ENCODE measurements around the gene ATOH8. TPM values are rescaled to one million over a fixed set of nuclear protein-coding genes. Genes with fewer than 3 reads are reported as not detected.

Gene ATOH8
- total and polyA plus RNA-seq, 4 donors: 51.5 to 78.8 (median 62.6) TPM

DNA sequence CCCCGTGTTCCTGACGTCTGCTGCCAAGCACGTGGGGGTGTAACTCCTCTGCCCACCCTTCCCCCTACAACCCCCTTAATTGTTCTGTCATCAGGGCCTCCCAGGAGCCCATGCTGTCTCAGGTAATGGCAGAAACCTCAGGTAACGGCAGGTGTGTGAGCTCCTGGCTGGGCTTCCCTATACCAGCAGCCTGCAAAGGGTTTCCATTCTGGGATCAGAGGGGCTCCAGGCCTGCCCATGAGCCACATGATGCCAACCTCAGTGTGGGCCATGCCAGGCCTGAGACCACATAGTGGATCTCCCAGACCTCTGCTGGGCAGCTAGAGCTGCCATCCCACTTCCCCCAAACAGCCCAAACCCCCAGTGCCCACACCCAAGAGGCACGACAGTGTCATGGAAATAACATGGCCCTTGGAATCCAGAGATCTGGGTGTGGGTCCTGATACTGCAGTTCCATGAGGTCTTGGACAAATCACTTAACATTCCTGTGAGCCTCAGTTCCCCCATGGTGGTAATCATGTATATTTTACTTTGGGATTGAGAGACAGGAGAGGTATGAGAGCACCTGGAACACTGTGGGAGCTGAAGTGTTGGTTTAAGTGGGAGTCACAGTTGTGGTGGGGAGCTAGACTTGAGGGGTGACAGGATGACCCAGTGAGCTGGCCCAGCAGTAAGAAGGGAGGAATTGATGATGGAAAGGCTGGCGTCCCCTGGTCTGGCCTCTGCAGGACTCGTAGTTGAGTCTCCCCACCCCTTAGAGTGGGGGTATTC is 59.6 kb downstream of the ATOH8 start:
- Histone ChIP-seq H3K9me3 (ENCODE audit: control insufficient read depth, low read length) (no peaks in the 10 kb centered on the region), H3K27me3 (ENCODE audit: control insufficient read depth in 1 of 2, insufficient read depth in 2 of 2, low read length in 1 of 2) (no peaks in the 10 kb centered on the region), H3K4me3 (ENCODE audit: low read length in 2 of 2) (no peak overlapping the region), H3K36me3 (ENCODE audit: control insufficient read depth in 1 of 2, insufficient read depth in 2 of 2, low read length in 1 of 2) (no peaks in the 10 kb centered on the region), H3K27ac (ENCODE audit: low read depth in 1 of 2, low read length in 2 of 2) (no peak overlapping the region), H3K4me1 (ENCODE audit: control insufficient read depth in 1 of 2, insufficient read depth in 2 of 2, low read length in 2 of 2) (peaks cover 0 to 3% of the 10 kb centered on the region in 2 donors)
- DNase-seq (no peak), ATAC-seq (ENCODE audit: low FRiP score) (no peak)
- intact Hi-C loops (cut with DNase I): loop anchor here (5.0 kb wide), 2 partner anchors 61 to 176 kb away; partner anchors contain the start of gene ATOH8 (in 1 of the 2)
- 92% methylated on average over 7 of the region's 7 CpGs for WGBS, 2 donors

DNA sequence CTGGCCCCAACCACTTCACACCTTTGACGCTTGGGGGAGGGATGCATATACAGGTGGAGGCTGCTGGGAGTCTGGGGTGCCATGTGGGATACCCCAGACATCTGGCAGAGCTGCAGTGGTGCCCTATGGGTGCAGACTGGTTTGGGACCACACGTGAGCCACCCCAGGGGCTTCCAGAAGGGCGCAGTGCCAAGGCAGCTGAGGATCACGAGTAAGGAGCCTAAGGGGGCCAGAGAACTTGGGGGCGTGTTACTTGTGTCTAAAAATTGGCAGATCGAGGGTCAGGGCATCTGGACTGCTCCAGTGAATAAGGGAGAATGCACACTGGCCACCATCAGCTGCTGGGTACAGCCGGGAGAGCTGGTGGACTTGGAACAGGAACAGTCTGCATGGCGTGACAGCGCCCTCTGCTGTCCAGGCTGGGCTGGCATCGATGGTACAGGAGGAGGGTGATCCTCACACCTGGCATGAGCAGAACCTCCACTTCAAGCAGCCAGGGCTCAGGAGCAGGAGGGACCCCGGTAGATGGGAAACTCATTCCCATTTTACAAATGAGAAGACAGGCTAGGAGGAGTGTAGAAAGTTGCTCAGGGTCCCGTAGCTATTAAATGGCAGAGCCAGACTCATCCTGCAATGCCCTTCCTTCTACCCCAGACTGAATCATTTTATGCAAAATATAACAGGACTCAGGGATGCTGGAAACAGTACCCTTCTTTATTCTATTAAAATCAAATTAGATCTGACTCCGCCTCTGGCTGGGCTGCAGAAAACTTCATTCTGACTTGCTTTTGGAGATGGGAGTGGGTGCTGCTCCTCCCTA is 60.4 kb downstream of the ATOH8 start:
- H3K27me3 ChIP-seq (ENCODE audit: control insufficient read depth in 1 of 2, insufficient read depth in 2 of 2, low read length in 1 of 2): no peaks in the 10 kb centered on the region
- WGBS, 2 donors: 23% methylated on average over 12 to 13 of the region's 13 CpGs
- no peak overlapping the region for H3K4me3 ChIP-seq (ENCODE audit: low read length in 2 of 2)
- DNase-seq (peak; percentile 94 to 98), ATAC-seq (ENCODE audit: low FRiP score) (peak; percentile 94)
- H3K27ac ChIP-seq (ENCODE audit: low read depth in 1 of 2, low read length in 2 of 2): no peak overlapping the region
- intact Hi-C loops (cut with DNase I): loop anchor here (1.0 to 5.0 kb wide), 5 partner anchors 62 to 177 kb away; partner anchors contain the start of gene ATOH8 (in 1 of the 2)
- H3K9me3 ChIP-seq (ENCODE audit: control insufficient read depth, low read length): no peaks in the 10 kb centered on the region
- H3K36me3 ChIP-seq (ENCODE audit: control insufficient read depth in 1 of 2, insufficient read depth in 2 of 2, low read length in 1 of 2): no peaks in the 10 kb centered on the region
- H3K4me1 ChIP-seq (ENCODE audit: control insufficient read depth in 1 of 2, insufficient read depth in 2 of 2, low read length in 2 of 2): peaks cover 0 to 3% of the 10 kb centered on the region in 2 donors

DNA sequence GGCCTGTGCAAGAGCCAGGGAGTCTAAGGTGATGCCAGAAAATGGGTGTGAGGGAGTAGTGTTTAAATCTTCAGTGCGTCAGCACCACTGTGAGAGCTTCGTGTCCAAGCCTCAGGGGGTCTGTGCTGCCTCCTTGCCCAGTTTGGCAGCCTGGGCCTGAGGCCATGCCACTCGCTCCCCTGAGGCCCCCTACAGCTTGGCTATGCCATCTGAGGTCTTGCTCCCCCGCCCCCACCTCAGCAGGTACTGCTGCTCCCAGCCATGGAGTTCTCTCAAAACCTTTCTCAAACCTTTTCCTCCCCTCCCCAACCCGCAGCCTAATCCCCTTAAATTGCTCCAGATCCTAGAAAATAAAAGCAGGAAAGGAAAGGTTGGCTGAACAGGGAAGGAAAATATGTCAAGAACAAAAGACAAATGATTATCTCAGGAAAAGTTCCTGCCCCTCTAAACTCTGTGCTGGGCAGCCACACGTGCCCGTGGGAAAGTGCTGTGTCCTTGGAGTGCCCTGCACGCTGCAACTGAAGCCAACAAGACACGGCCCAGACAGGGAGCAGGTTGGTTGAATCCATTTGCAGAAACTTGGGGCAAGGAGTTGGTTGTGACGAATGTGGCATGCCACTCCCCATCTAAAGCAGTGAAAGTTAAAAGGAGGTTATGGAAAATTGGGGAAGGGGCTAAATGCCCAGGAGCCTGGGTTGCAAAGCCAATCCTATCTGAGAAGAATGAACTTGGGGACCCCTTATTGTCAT is 61.2 kb downstream of the ATOH8 start:
- H3K4me3 ChIP-seq (ENCODE audit: low read length in 2 of 2): no peak overlapping the region
- no peaks in the 10 kb centered on the region for H3K9me3 ChIP-seq (ENCODE audit: control insufficient read depth, low read length)
- ATAC-seq (ENCODE audit: low FRiP score) (no peak), DNase-seq (no peak)
- no peaks in the 10 kb centered on the region for H3K36me3 ChIP-seq (ENCODE audit: control insufficient read depth in 1 of 2, insufficient read depth in 2 of 2, low read length in 1 of 2)
- H3K27ac ChIP-seq (ENCODE audit: low read depth in 1 of 2, low read length in 2 of 2): no peak overlapping the region
- intact Hi-C loops (cut with DNase I): loop anchor here (1.0 to 5.0 kb wide), 5 partner anchors 63 to 178 kb away; partner anchors contain the start of gene ATOH8 (in 1 of the 2)
- 24 to 28% methylated on average over 10 of the region's 10 CpGs for WGBS, 2 donors
- no peaks in the 10 kb centered on the region for H3K27me3 ChIP-seq (ENCODE audit: control insufficient read depth in 1 of 2, insufficient read depth in 2 of 2, low read length in 1 of 2)
- peaks cover 0 to 3% of the 10 kb centered on the region in 2 donors for H3K4me1 ChIP-seq (ENCODE audit: control insufficient read depth in 1 of 2, insufficient read depth in 2 of 2, low read length in 2 of 2)

DNA sequence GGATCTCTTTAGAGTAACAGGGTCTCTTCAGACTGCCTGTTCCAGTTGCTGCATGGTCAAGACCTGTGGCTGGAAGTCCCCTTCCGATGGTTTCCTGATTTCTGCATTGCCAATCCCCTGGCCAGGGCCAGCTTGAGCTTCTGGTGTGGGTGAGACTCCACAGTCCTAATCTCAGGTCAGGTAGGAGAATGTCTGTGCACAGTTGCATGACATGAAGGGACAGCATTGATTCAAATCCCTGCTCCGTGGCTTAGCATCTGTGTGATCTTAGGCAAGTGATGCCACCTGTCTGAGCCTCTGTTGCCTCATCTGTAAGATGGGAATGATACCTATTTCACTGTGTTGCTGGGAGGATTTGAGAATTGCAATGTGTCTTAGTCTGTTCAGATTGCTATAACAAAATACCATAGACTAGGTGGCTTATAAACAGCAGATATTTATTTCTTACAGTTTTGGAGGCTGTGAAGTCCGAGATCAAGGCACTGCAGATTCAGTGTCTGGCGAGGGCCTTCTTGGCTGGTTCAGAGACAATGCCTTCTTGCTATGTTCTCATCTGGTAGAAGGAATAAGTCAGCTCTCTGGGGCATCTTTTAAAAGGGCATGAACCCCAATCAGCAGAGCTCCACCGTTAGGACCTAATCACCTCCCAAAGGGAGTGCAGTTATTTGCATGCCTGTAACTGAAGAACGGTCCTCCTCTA is 66.2 kb downstream of the ATOH8 start:
- H3K36me3 ChIP-seq (ENCODE audit: control insufficient read depth in 1 of 2, insufficient read depth in 2 of 2, low read length in 1 of 2): no peaks in the 10 kb centered on the region
- no peaks in the 10 kb centered on the region for H3K4me1 ChIP-seq (ENCODE audit: control insufficient read depth in 1 of 2, insufficient read depth in 2 of 2, low read length in 2 of 2)
- no peaks in the 10 kb centered on the region for H3K27me3 ChIP-seq (ENCODE audit: control insufficient read depth in 1 of 2, insufficient read depth in 2 of 2, low read length in 1 of 2)
- H3K9me3 ChIP-seq (ENCODE audit: control insufficient read depth, low read length): no peaks in the 10 kb centered on the region
- no peak overlapping the region for H3K27ac ChIP-seq (ENCODE audit: low read depth in 1 of 2, low read length in 2 of 2)
- no peak for DNase-seq
- H3K4me3 ChIP-seq (ENCODE audit: low read length in 2 of 2): no peak overlapping the region
- intact Hi-C loops (cut with DNase I): no loop called here
- no peak for ATAC-seq (ENCODE audit: low FRiP score)
- WGBS, 2 donors: 76 to 79% methylated on average over 6 of the region's 6 CpGs

DNA sequence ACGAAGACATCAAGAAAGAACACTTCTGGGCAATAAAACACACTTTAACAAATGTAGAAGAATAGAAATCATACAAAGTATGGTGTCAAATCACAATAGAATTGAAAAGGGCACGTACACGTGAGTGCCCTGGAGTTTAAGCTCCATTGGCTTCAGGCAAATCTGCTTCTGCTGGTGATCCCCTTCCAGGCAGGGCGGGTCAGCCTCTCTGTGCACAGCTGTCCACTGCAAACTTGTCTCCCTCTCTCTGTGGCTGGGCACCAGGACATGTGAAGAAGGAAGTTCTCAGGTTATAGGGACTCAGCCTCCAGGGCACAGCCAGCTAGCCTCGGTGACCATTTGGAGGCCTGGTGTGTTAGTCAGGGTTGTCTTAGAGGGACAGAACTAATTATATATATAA is 69.0 kb downstream of the ATOH8 start:
- ATAC-seq (ENCODE audit: low FRiP score): no peak
- 86 to 93% methylated on average over 5 of the region's 5 CpGs for WGBS, 2 donors
- no peak for DNase-seq
- intact Hi-C loops (cut with DNase I): no loop called here
- H3K4me1 ChIP-seq (ENCODE audit: control insufficient read depth in 1 of 2, insufficient read depth in 2 of 2, low read length in 2 of 2): no peaks in the 10 kb centered on the region
- no peaks in the 10 kb centered on the region for H3K27me3 ChIP-seq (ENCODE audit: control insufficient read depth in 1 of 2, insufficient read depth in 2 of 2, low read length in 1 of 2)
- H3K4me3 ChIP-seq (ENCODE audit: low read length in 2 of 2): no peak overlapping the region
- no peaks in the 10 kb centered on the region for H3K9me3 ChIP-seq (ENCODE audit: control insufficient read depth, low read length)
- no peaks in the 10 kb centered on the region for H3K36me3 ChIP-seq (ENCODE audit: control insufficient read depth in 1 of 2, insufficient read depth in 2 of 2, low read length in 1 of 2)
- H3K27ac ChIP-seq (ENCODE audit: low read depth in 1 of 2, low read length in 2 of 2): no peak overlapping the region

DNA sequence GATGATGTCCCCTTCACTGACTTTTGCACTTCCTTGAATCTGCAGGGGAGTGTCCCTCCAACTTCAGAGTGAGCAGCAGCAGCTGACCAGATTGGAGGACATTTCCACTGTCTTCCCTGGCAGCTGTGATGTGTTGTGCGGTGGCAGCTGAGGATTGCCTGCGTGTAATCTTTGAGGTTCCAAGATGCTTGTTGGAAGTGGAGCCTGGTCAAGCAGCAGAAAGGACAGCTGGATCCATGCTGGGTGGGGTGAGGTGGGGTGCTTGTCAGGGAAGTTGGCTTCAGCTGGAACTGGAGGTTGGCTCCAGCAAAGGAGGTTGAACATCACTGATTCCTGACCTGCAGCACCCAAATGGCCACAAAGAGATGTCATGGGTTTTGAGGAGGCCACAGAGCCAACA is 70.2 kb downstream of the ATOH8 start:
- WGBS, 2 donors: 50 to 74% methylated on average over 2 of the region's 2 CpGs
- no peak overlapping the region for H3K4me3 ChIP-seq (ENCODE audit: low read length in 2 of 2)
- intact Hi-C loops (cut with DNase I): no loop called here
- H3K9me3 ChIP-seq (ENCODE audit: control insufficient read depth, low read length): no peaks in the 10 kb centered on the region
- H3K27ac ChIP-seq (ENCODE audit: low read depth in 1 of 2, low read length in 2 of 2): no peak overlapping the region
- H3K4me1 ChIP-seq (ENCODE audit: control insufficient read depth in 1 of 2, insufficient read depth in 2 of 2, low read length in 2 of 2): no peaks in the 10 kb centered on the region
- H3K27me3 ChIP-seq (ENCODE audit: control insufficient read depth in 1 of 2, insufficient read depth in 2 of 2, low read length in 1 of 2): no peaks in the 10 kb centered on the region
- no peaks in the 10 kb centered on the region for H3K36me3 ChIP-seq (ENCODE audit: control insufficient read depth in 1 of 2, insufficient read depth in 2 of 2, low read length in 1 of 2)
- DNase-seq: no peak
- no peak for ATAC-seq (ENCODE audit: low FRiP score)

DNA sequence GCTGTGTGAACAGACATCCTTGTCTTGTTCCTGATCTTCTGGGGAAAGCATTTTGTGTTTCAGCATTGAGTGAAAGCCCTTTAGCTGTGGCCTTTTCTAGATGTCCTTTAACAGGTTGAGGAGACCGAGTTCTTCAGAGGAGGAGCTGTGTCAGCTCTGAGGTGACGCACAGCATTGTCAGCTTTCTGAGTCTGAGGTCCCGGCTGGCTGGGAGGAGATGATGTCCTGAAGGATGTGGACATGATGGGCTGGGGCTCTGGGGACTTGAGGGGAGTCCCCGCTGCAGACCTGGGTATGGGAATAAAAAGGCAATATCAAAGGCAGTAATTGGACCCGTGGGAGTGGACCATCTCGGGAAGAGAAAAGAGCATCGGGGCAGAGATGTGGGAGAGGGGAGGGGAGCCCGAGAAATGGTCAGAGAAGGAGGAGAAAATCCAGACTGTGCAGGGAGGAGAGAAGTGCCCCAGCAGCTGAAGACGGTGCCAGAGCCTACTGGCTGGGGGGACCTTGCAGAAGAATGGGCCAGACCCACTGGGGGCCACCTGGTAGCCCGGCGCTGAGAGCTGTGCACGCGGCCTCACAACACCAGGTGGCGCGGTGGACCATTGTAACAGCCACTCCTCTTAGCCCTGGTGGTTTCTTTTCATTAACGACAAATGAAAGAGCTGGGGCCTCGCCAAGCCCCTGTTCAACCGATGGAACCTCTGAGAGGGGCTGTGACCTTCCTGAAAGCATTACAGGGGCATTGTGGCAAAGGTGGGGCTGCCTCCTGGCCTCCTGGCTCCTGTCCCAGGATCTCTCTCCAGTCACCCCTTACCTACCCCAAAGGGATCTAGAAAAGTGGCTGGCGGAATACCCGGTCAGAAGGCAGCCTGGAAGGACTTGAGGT is 73.4 kb downstream of the ATOH8 start:
- H3K27ac ChIP-seq (ENCODE audit: low read depth in 1 of 2, low read length in 2 of 2): no peak overlapping the region
- H3K27me3 ChIP-seq (ENCODE audit: control insufficient read depth in 1 of 2, insufficient read depth in 2 of 2, low read length in 1 of 2): no peaks in the 10 kb centered on the region
- no peaks in the 10 kb centered on the region for H3K4me1 ChIP-seq (ENCODE audit: control insufficient read depth in 1 of 2, insufficient read depth in 2 of 2, low read length in 2 of 2)
- ATAC-seq (ENCODE audit: low FRiP score): peak; percentile 94
- no peaks in the 10 kb centered on the region for H3K9me3 ChIP-seq (ENCODE audit: control insufficient read depth, low read length)
- no peaks in the 10 kb centered on the region for H3K36me3 ChIP-seq (ENCODE audit: control insufficient read depth in 1 of 2, insufficient read depth in 2 of 2, low read length in 1 of 2)
- no peak overlapping the region for H3K4me3 ChIP-seq (ENCODE audit: low read length in 2 of 2)
- WGBS, 2 donors: 20 to 22% methylated on average over 20 of the region's 20 CpGs
- peak; percentile 83 to 93 for DNase-seq
- intact Hi-C loops (cut with DNase I): loop anchor here (1.0 to 5.0 kb wide), 3 partner anchors 60 to 254 kb away; partner anchors contain the start of gene ST3GAL5 (in 1 of the 2)
